ENCODE data around the gene YLPM1. TPM values are rescaled to one million over a fixed set of nuclear protein-coding genes. Genes with fewer than 3 reads are reported as not detected.

YLPM1 gene
- total and polyA plus RNA-seq, 10 of the 15 experiments (the other 5 are each of a cell fraction or from before 2014, with no cell fraction given), result 11.1 to 48.2 (median 18.0) TPM

- H3K9me3 ChIP-seq (replicated peaks; ENCODE audit: control insufficient read depth, insufficient read depth, low read length), result no peaks in the 10 kb centered on the region
- no peak overlapping the region for H3K4me3 ChIP-seq
- no peaks in the 10 kb centered on the region for H3K79me2 ChIP-seq (ENCODE audit: control insufficient read depth, insufficient read depth, low read length)
- 100% methylated on average over 1 of the region's 1 CpG for WGBS (ENCODE audit: insufficient coverage, insufficient replicate concordance, low lambda C conversion rate, missing lambda C conversion rate)
- POLR2A ChIA-PET, result interaction anchor here (0.8 kb wide), 1 partner anchor 8 kb away, joined by 3 read pairs; no protein-coding TSS in a partner anchor
- peaks cover 4% of the 10 kb centered on the region for H3K4me1 ChIP-seq (ENCODE audit: control insufficient read depth, insufficient read depth, low read length)
- TF ChIP-seq TCF3 (IDR thresholded peaks at IDR 0.05; ENCODE audit: borderline replicate concordance, insufficient read depth, low read depth, low read length), result no peak
- TF ChIP-seq MEF2A (IDR thresholded peaks at IDR 0.05; ENCODE audit: insufficient read depth, low read depth, low read length), result no peak
- no peak for TF ChIP-seq NFXL1 (IDR thresholded peaks at IDR 0.05; ENCODE audit: borderline replicate concordance)
- no peak for TF ChIP-seq EED (IDR thresholded peaks at IDR 0.05; ENCODE audit: low read depth)
- TF ChIP-seq LARP7 (IDR thresholded peaks at IDR 0.05), result no peak
- TF ChIP-seq PML (IDR thresholded peaks at IDR 0.05; ENCODE audit: low read length), result no peak
- H3K27ac ChIP-seq (ENCODE audit: control insufficient read depth, insufficient read depth), result no peak overlapping the region
- no peaks in the 10 kb centered on the region for H3K27me3 ChIP-seq (replicated peaks in 1 of 2; ENCODE audit: control insufficient read depth in 2 of 2, insufficient read depth in 2 of 2, low read length in 1 of 2)
- no peak overlapping the region for H2AFZ ChIP-seq (ENCODE audit: control insufficient read depth, low read depth, low read length)
- in situ Hi-C loops (cut with MboI), result no loop called here
- FAIRE-seq, result no peak
- H3K4me2 ChIP-seq (ENCODE audit: control insufficient read depth, insufficient read depth), result no peak overlapping the region
- intact Hi-C loops (cut with micrococcal nuclease; ENCODE audit: unreplicated experiment), result no loop called here
- SMC1A ChIA-PET (ENCODE audit: uncharacterized antibody, unreplicated experiment), result interaction anchor here (0.6 to 2.6 kb wide), 3 partner anchors 9 to 14 kb away, joined by 3 to 9 read pairs (median 4); no protein-coding TSS in a partner anchor
- no peaks in the 10 kb centered on the region for H4K20me1 ChIP-seq (ENCODE audit: control insufficient read depth, insufficient read depth)
- CTCF ChIA-PET, result interaction anchor here (0.7 to 4.5 kb wide), 2 partner anchors 13 to 31 kb away, joined by 3 to 42 read pairs; no protein-coding TSS in a partner anchor
- no TSS peak for BruUV-seq (replicated peaks)
- RAD21 ChIA-PET (ENCODE audit: unreplicated experiment), result interaction anchor here (0.7 to 1.1 kb wide), 2 partner anchors 8 to 14 kb away, joined by 3 to 4 read pairs; no protein-coding TSS in a partner anchor
- H3K9ac ChIP-seq (ENCODE audit: control insufficient read depth, insufficient read depth, low read length), result no peak overlapping the region
- no peaks in the 10 kb centered on the region; a peak in 1 of 4 replicates for H3K36me3 ChIP-seq (ENCODE audit: control insufficient read depth in 2 of 2, insufficient read depth in 2 of 2, low read length in 1 of 2)
- no peak for ATAC-seq
- DNase-seq (ENCODE audit: low read depth, low spot score), result no peak
Observed at GRCh38 chr14:74846968-74847665, 84.0 kb downstream of the YLPM1 start.

- no peak for ATAC-seq
- SMC1A ChIA-PET (ENCODE audit: uncharacterized antibody, unreplicated experiment), result interaction anchor here (0.6 to 1.4 kb wide), 4 partner anchors 11 to 18 kb away, joined by 3 to 8 read pairs (median 3); no protein-coding TSS in a partner anchor
- intact Hi-C loops (cut with micrococcal nuclease; ENCODE audit: unreplicated experiment) (no loop called here), in situ Hi-C loops (cut with MboI) (no loop called here)
- CTCF ChIA-PET, result interaction anchor here (0.9 to 4.5 kb wide), 5 partner anchors 11 to 235 kb away, joined by 3 to 42 read pairs (median 9); no protein-coding TSS in a partner anchor
- WGBS (ENCODE audit: insufficient coverage, insufficient replicate concordance, low lambda C conversion rate, missing lambda C conversion rate), result 71% methylated on average over 2 of the region's 2 CpGs
- RAD21 ChIA-PET (ENCODE audit: unreplicated experiment), result no interaction called here
- no peak overlapping the region for H2AFZ ChIP-seq (ENCODE audit: control insufficient read depth, low read depth, low read length)
- no peaks in the 10 kb centered on the region for H3K36me3 ChIP-seq (ENCODE audit: control insufficient read depth in 2 of 2, insufficient read depth in 2 of 2, low read length in 1 of 2)
- no peak overlapping the region for H3K4me2 ChIP-seq (ENCODE audit: control insufficient read depth, insufficient read depth)
- no peaks in the 10 kb centered on the region for H3K4me1 ChIP-seq (ENCODE audit: control insufficient read depth, insufficient read depth, low read length)
- TF ChIP-seq ESRRA (IDR thresholded peaks at IDR 0.05; ENCODE audit: low read length) (no peak), POLR2A (IDR thresholded peaks at IDR 0.05; ENCODE audit: low read depth, low read length) (no peak), POU2F2 (IDR thresholded peaks at IDR 0.05; ENCODE audit: borderline replicate concordance, low read depth, low read length) (no peak), GABPA (IDR thresholded peaks at IDR 0.05; ENCODE audit: low read depth) (no peak), CEBPB (IDR thresholded peaks at IDR 0.05; ENCODE audit: borderline replicate concordance in 1 of 2, low read depth in 2 of 2, low read length in 2 of 2) (no peak), JUNB (IDR thresholded peaks at IDR 0.05) (no peak), RCOR1 (conservative IDR thresholded peaks at IDR 0.05; ENCODE audit: low read depth, low read length) (no peak), CHD4 (IDR thresholded peaks at IDR 0.05) (no peak), NR2C1 (IDR thresholded peaks at IDR 0.05) (no peak), SUPT20H (IDR thresholded peaks at IDR 0.05; ENCODE audit: borderline replicate concordance, control insufficient read depth, low read depth, low read length) (no peak), PML (IDR thresholded peaks at IDR 0.05; ENCODE audit: low read length) (no peak), BRCA1 (IDR thresholded peaks at IDR 0.05; ENCODE audit: low read depth, low read length) (no peak), RBBP5 (conservative IDR thresholded peaks at IDR 0.05) (no peak), HDAC2 (IDR thresholded peaks at IDR 0.05) (no peak), EED (IDR thresholded peaks at IDR 0.05; ENCODE audit: low read depth) (no peak), FOXK2 (IDR thresholded peaks at IDR 0.05) (no peak)
- no peaks in the 10 kb centered on the region for H4K20me1 ChIP-seq (ENCODE audit: control insufficient read depth, insufficient read depth)
- H3K27me3 ChIP-seq (replicated peaks in 1 of 2; ENCODE audit: control insufficient read depth in 2 of 2, insufficient read depth in 2 of 2, low read length in 1 of 2), result no peaks in the 10 kb centered on the region
- no peaks in the 10 kb centered on the region for H3K79me2 ChIP-seq (ENCODE audit: control insufficient read depth, insufficient read depth, low read length)
- H3K9me3 ChIP-seq (replicated peaks; ENCODE audit: control insufficient read depth, insufficient read depth, low read length), result no peaks in the 10 kb centered on the region
- H3K27ac ChIP-seq (ENCODE audit: control insufficient read depth, insufficient read depth), result no peak overlapping the region
- H3K9ac ChIP-seq (ENCODE audit: control insufficient read depth, insufficient read depth, low read length), result no peak overlapping the region
- FAIRE-seq, result no peak
- POLR2A ChIA-PET, result interaction anchor here (0.5 to 0.7 kb wide), 2 partner anchors 52 to 1846 kb away, joined by 3 read pairs; no protein-coding TSS in a partner anchor
- no TSS peak for BruUV-seq (replicated peaks)
- no peak overlapping the region for H3K4me3 ChIP-seq
- DNase-seq (ENCODE audit: low read depth, low spot score), result no peak
Observed at GRCh38 chr14:74848768-74849167, 85.7 kb downstream of the YLPM1 start.
